Esophagus squamous epithelium (tissue), 5 donors: ENCODE results near the gene PSENEN. TPM values are rescaled to one million over a fixed set of nuclear protein-coding genes. Genes with fewer than 3 reads are reported as not detected.
"Not testable (repeated sequence)": the region's sequence is repeated elsewhere in the genome, so short reads cannot be mapped to it uniquely, and the experiment has no call there.

Experiments used
- DNase-seq: peaks from one replicate; lab custom pipeline; 2025; lab: John Stamatoyannopoulos, UW
- H3K27ac ChIP-seq, 4 donors: fragments of 200-600 bp; sonication (generic); one replicate each; pipeline ENCODE4 v1.5.1; 2016 to 2019; ENCODE audit warnings: mild to moderate bottlenecking in 1 of 4
- H3K27me3 ChIP-seq, 4 donors: fragments of 200-600 bp; sonication (generic); 1 replicate in 3 of 4; 2 replicates in 1 of 4; pipeline versions ENCODE4 v1.5.1 to v1.6.0; 2017 to 2021; ENCODE audit warnings: antibody characterized with exemption in 1 of 4
- H3K36me3 ChIP-seq, 3 donors: fragments of 200-600 bp; sonication (generic); one replicate each; pipeline ENCODE4 v1.5.1; 2016 to 2019
- H3K4me1 ChIP-seq, 3 donors: fragments of 200-600 bp; sonication (generic); one replicate each; pipeline ENCODE4 v1.5.1; 2017 to 2019
- H3K4me3 ChIP-seq, 4 donors: fragments of 200-600 bp; sonication (generic); 1 replicate in 3 of 4; 2 replicates in 1 of 4; pipeline ENCODE4 v1.5.1; 2016 to 2019; ENCODE audit warnings: mild to moderate bottlenecking in 2 of 4, moderate library complexity in 1 of 4
- H3K9me3 ChIP-seq, 3 donors: fragments of 200-600 bp; sonication (generic); one replicate each; pipeline ENCODE4 v1.5.1; 2016 to 2019
- CTCF ChIP-seq, 6 experiments: fragments of 450-650 bp in 4 of 6; fragments of 200-600 bp in 2 of 6; sonication (generic) in 2 of 6; IDR thresholded peaks; one replicate each; pipeline ENCODE4 v1.5.1; 2016 to 2019; ENCODE audit warnings: antibody characterized with exemption in 6 of 6, mild to moderate bottlenecking in 4 of 6, moderate library complexity in 4 of 6
- POLR2A ChIP-seq, 4 donors: fragments of 450-650 bp; IDR thresholded peaks; one replicate each; pipeline ENCODE4 v1.6.1; 2017; ENCODE audit warnings: antibody characterized with exemption in 4 of 4, mild to moderate bottlenecking in 4 of 4, moderate library complexity in 3 of 4
- WGBS, 2 donors: methylation state at CpG; one replicate each; pipeline ENCODE4 v1.1.5; 2018; 5-methylcytosine and 5-hydroxymethylcytosine counted together
- intact Hi-C: fragments of 100-400 bp; cut with DNase I; formaldehyde crosslinking; loops from one replicate; pipeline ENCODE4 v1.15.0; 2022
- total RNA-seq, 4 donors: library from RNA; depleted of rRNA; stranded (reverse); fragments of >200 nt; gene quantifications; one replicate each; pipeline ENCODE4 v1.1.0, GENCODE V29; 2016
- donor health status: DM: yes; HTN: yes; CAD: no.

Gene PSENEN
- total RNA-seq, 4 donors from 2014 or later, result 23.3 to 33.9 (median 32.3) TPM

- Histone ChIP-seq H3K36me3 (peaks cover 53 to 81% (median 59%) of the 10 kb centered on the region in 3 donors), H3K4me1 (peaks cover 12 to 22% (median 12%) of the 10 kb centered on the region in 3 donors), H3K9me3 (no peaks in the 10 kb centered on the region), H3K27ac (no peak overlapping the region), H3K4me3 (no peak overlapping the region), H3K27me3 (no peaks in the 10 kb centered on the region)
- 80% methylated on average over 1 of the region's 14 CpGs; no CpG with 5 or more reads in 1 of the 2 donors for WGBS, 2 donors
- no peak for DNase-seq
- TF ChIP-seq POLR2A (IDR thresholded peaks at IDR 0.05), result no peak
- TF ChIP-seq CTCF (IDR thresholded peaks at IDR 0.05), result no peak
- intact Hi-C loops, result no loop called here
Observed at GRCh38 chr19:35722461-35722860, 23.0 kb upstream of the PSENEN start.

- H3K27me3 ChIP-seq, result no peaks in the 10 kb centered on the region
- WGBS, 2 donors, result 90 to 97% methylated on average over 8 to 9 of the region's 16 CpGs
- DNase-seq, result no peak
- TF ChIP-seq CTCF (IDR thresholded peaks at IDR 0.05) (no peak), POLR2A (IDR thresholded peaks at IDR 0.05) (no peak)
- H3K4me3 ChIP-seq, result no peak overlapping the region
- peaks cover 12 to 22% (median 12%) of the 10 kb centered on the region in 3 donors for H3K4me1 ChIP-seq
- intact Hi-C loops, result no loop called here
- no peaks in the 10 kb centered on the region for H3K9me3 ChIP-seq
- no peak overlapping the region for H3K27ac ChIP-seq
- peaks cover 58 to 86% (median 63%) of the 10 kb centered on the region in 3 donors for H3K36me3 ChIP-seq
Observed at GRCh38 chr19:35722897-35723296, 22.6 kb upstream of the PSENEN start.

- DNase-seq, result no peak
- no peak for TF ChIP-seq POLR2A (IDR thresholded peaks at IDR 0.05)
- TF ChIP-seq CTCF (IDR thresholded peaks at IDR 0.05), result no peak
- intact Hi-C loops, result no loop called here
- Histone ChIP-seq H3K36me3 (peaks cover 65 to 94% (median 68%) of the 10 kb centered on the region in 3 donors), H3K9me3 (no peaks in the 10 kb centered on the region), H3K4me1 (peaks cover 11 to 20% (median 12%) of the 10 kb centered on the region in 3 donors), H3K4me3 (no peak overlapping the region), H3K27me3 (no peaks in the 10 kb centered on the region), H3K27ac (no peak overlapping the region)
- WGBS, 2 donors, result 95 to 100% methylated on average over 1 to 4 of the region's 24 CpGs
Observed at GRCh38 chr19:35723671-35724070, 21.8 kb upstream of the PSENEN start.

- H3K4me1 ChIP-seq, result peaks cover 6 to 15% (median 7%) of the 10 kb centered on the region in 3 donors
- H3K9me3 ChIP-seq, intact Hi-C loops, H3K4me3 ChIP-seq, DNase-seq, H3K27me3 ChIP-seq, H3K27ac ChIP-seq: not testable (repeated sequence)
- peaks cover 70 to 98% (median 73%) of the 10 kb centered on the region in 3 donors for H3K36me3 ChIP-seq
- WGBS, 2 donors, result 80 to 90% methylated on average over 5 to 7 of the region's 7 CpGs
Observed at GRCh38 chr19:35724132-35724531, 21.3 kb upstream of the PSENEN start.

- TF ChIP-seq CTCF (IDR thresholded peaks at IDR 0.05) (no peak), POLR2A (IDR thresholded peaks at IDR 0.05) (no peak)
- Histone ChIP-seq H3K4me3 (no peak overlapping the region), H3K9me3 (no peaks in the 10 kb centered on the region), H3K36me3 (peaks cover 74 to 100% (median 77%) of the 10 kb centered on the region in 3 donors), H3K27me3 (no peaks in the 10 kb centered on the region), H3K27ac (no peak overlapping the region), H3K4me1 (peaks cover 2 to 11% (median 3%) of the 10 kb centered on the region in 3 donors)
- no peak for DNase-seq
- 94 to 95% methylated on average over 3 to 10 of the region's 12 CpGs for WGBS, 2 donors
- intact Hi-C loops, result no loop called here
Observed at GRCh38 chr19:35724560-35724959, 20.9 kb upstream of the PSENEN start.
